ENCODE measurements around the gene VAMP2. TPM values are rescaled to one million over a fixed set of nuclear protein-coding genes. Genes with fewer than 3 reads are reported as not detected.

Gene VAMP2
- total and polyA plus RNA-seq, 2 donors (not counting 1 experiment from before 2014, with no cell fraction given): 162 to 209 TPM

DNA sequence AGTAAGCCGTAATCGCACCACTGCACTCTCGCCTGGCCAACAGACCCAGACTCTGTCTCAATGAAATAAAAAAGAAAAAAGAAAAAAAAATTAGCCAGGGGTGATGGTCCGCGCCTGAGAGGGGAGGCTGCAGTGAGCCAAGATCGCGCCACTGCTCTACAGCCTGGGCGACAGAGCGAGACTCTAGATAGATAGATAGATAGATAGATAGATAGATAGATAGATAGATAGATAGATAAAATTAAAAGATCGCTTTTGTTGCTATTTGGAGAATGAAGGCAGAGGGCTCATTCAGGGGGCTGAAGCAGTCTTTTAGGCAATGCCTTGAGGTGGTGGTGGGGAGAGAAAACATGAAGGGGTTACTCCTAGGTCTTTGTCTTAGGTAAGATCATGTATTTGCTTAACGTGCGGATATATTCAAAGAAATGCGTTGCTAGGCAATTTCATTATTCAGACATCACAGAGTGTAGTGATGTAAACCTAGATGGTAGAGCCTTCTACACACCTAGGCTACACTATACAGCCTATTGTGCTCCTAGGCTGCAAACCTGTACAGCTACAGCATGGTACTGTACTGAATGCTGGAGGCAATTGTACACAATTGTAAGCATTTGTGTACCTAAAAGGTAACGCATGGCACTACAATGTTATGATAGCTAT lies 34.5 kb downstream of the VAMP2 start:
- Histone ChIP-seq H3K79me2 (ENCODE audit: control insufficient read depth, insufficient read depth, low read length) (no peaks in the 10 kb centered on the region), H3K36me3 (replicated peaks in 1 of 2; ENCODE audit: control extremely low read depth in 1 of 2, control insufficient read depth in 1 of 2, extremely low read depth in 1 of 2, insufficient read depth in 2 of 2, low read length in 1 of 2) (no peaks in the 10 kb centered on the region), H4K20me1 (ENCODE audit: control insufficient read depth, insufficient read depth, low read length, poor library complexity, severe bottlenecking) (peaks cover 20% of the 10 kb centered on the region), H3K9ac (ENCODE audit: low read length) (no peak overlapping the region), H2AFZ (ENCODE audit: insufficient read depth, low read depth, low read length, poor library complexity, severe bottlenecking) (no peak overlapping the region), H3K4me2 (replicated peaks; ENCODE audit: low read depth, low read length, poor library complexity, severe bottlenecking) (no peak overlapping the region), H3K27ac (ENCODE audit: low read length in 2 of 2) (no peak overlapping the region), H3K27me3 (replicated peaks in 1 of 4; ENCODE audit: control extremely low read depth in 1 of 4, control insufficient read depth in 3 of 4, insufficient read depth in 4 of 4, low read length in 3 of 4) (peaks cover 0 to 28% (median 9%) of the 10 kb centered on the region in 4 experiments), H3K9me3 (ENCODE audit: control extremely low read depth in 1 of 3, control insufficient read depth in 2 of 3, insufficient read depth in 1 of 3, low read length in 2 of 3) (peaks cover 0 to 13% (median 0%) of the 10 kb centered on the region in 3 donors), H3K4me1 (ENCODE audit: control insufficient read depth in 2 of 2, insufficient read depth in 2 of 2, low read length in 2 of 2) (peaks cover 28 to 39% of the 10 kb centered on the region in 2 donors), H3K4me3 (ENCODE audit: control extremely low read depth in 1 of 5, extremely low read depth in 1 of 5, insufficient read depth in 1 of 5, low read depth in 2 of 5, low read length in 4 of 5) (no peak overlapping the region)
- no peak overlapping the region for H3K27ac Mint-ChIP-seq
- H3K4me3 Mint-ChIP-seq: no peak overlapping the region
- H3K27me3 Mint-ChIP-seq: peaks cover 18% of the 10 kb centered on the region
- DNase-seq: peak; percentile 15
- intact Hi-C loops (cut with micrococcal nuclease): no loop called here
- no peak for TF ChIP-seq EZH2 (IDR thresholded peaks at IDR 0.05; ENCODE audit: borderline replicate concordance, insufficient read depth, low read depth, low read length, poor library complexity, severe bottlenecking)
- TF ChIP-seq CTCF (IDR thresholded peaks at IDR 0.05): no peak
- ChIA-PET POLR2A (interaction anchor here (0.6 to 2.5 kb wide), 3 partner anchors 11 to 93 kb away, joined by 3 to 7 read pairs (median 3); no protein-coding TSS in a partner anchor), CTCF (interaction anchor here (1.4 to 2.4 kb wide), 4 partner anchors 9 to 173 kb away, joined by 3 to 8 read pairs (median 6); no protein-coding TSS in a partner anchor)
- H3K9me3 Mint-ChIP-seq (ENCODE audit: insufficient read depth): no peaks in the 10 kb centered on the region
- H3K4me1 Mint-ChIP-seq: peaks cover 38% of the 10 kb centered on the region
- ATAC-seq (ENCODE audit: low read depth): no peak
- 91% methylated on average over 8 of the region's 14 CpGs for WGBS (ENCODE audit: insufficient coverage)

Data from B cell (primary cell).